ENCODE measurements around the gene WWC1. TPM values are rescaled to one million over a fixed set of nuclear protein-coding genes. Genes with fewer than 3 reads are reported as not detected.

Gene WWC1
- under 1 TPM in 1 of 6 donors, not detected in 5; 0.45 TPM for polyA plus RNA-seq (ENCODE audit: low read depth in 6 of 6)

DNA sequence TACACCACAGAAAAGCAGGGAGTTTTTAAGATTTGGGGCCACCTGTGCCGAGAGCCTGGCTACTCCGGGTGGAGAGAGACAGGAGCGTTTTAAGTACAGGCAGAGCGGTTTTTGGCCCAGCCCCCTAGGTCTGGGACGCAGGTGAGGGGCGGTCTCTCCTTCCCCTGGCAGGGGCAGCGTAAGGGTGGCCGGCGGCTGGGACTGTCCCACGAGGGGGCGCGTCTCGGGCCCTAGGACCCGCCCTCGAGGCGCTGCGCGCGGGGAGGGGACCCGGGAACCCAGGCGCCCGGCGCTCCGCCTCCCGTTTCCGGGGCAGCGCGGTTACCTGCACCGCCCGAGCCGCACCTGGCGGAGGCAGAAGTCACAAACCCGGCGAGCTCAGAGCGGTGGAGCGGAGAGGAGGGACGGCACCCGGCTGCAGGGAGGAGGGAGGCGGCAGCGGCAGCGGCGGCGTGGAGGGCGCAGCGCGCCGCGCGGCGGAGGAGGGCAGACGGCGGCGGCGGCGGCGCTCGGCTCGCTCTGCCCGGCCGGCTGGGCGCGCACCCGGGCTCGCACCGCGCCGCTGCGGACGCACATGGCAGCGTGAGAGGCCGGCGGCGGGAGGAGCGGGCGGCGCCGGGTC lies at the start of gene WWC1:
TSS of gene WWC1 (plus strand) at position 304 of the 622 bp plus-strand sequence. CDS start 508 bp downstream, outside the sequence.
- ATAC-seq (ENCODE audit: low read depth in 2 of 2) = peak; percentile 69 to 83
- peaks cover 5 to 28% (median 15%) of the 10 kb centered on the region in 3 donors for H3K4me1 Mint-ChIP-seq
- H3K9me3 Mint-ChIP-seq = peaks cover 0 to 13% (median 6%) of the 10 kb centered on the region in 7 donors
- DNase-seq = peak; percentile 16
- peaks cover 0 to 11% of the 10 kb centered on the region in 2 donors for H3K36me3 Mint-ChIP-seq
- H3K27ac Mint-ChIP-seq = peak within 1 kb of the TSS in 1 of 6 donors; percentile 54
- peak within 1 kb of the TSS in 7 of 8 donors; percentile 60 to 87 (median 70) for H3K4me3 Mint-ChIP-seq
- H3K27me3 Mint-ChIP-seq = peaks cover 29 to 72% (median 38%) of the 10 kb centered on the region in 3 donors

DNA sequence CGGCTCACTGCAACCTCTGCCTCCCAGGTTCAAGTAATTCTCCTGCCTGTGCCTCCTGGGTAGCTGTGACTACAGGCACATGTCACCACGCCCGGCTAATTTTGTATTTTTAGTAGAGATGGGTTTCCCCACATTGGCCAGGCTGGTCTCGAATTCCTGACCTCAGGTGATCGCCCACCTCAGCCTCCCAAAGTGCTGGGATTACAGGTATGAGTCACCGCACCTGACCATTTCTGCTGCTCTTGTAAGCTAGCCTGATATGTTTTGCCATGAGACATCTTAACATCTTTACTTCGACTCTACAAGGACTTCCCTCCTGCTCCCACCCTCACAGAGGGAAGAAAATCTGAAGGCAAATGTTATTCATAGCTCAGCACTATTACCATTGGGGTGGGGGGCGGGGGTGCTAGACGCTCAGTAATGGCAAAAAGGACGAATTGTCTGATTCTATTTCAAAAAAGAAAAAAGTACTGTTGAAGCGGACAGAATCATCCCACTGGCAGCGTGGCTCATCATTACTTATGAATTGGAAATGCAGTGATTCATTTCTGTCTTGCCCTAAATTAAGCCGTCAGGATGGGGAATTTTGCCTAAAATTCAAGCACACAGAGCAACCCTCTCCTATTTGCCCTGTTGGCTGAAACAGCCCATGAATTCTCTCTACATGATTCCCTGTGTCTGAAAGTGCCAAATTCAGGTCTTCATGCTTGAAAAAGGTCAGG lies 46.4 kb upstream of the WWC1 start:
- H3K4me1 Mint-ChIP-seq = peaks cover 0 to 4% (median 0%) of the 10 kb centered on the region in 3 donors
- no peak for DNase-seq
- no peak overlapping the region for H3K27ac Mint-ChIP-seq
- no peak overlapping the region for H3K4me3 Mint-ChIP-seq
- no peak for ATAC-seq (ENCODE audit: low read depth in 2 of 2)
- peaks cover 0 to 12% (median 11%) of the 10 kb centered on the region in 3 donors for H3K27me3 Mint-ChIP-seq
- no peaks in the 10 kb centered on the region for H3K36me3 Mint-ChIP-seq
- H3K9me3 Mint-ChIP-seq = peaks cover 0 to 10% (median 2%) of the 10 kb centered on the region in 7 donors

DNA sequence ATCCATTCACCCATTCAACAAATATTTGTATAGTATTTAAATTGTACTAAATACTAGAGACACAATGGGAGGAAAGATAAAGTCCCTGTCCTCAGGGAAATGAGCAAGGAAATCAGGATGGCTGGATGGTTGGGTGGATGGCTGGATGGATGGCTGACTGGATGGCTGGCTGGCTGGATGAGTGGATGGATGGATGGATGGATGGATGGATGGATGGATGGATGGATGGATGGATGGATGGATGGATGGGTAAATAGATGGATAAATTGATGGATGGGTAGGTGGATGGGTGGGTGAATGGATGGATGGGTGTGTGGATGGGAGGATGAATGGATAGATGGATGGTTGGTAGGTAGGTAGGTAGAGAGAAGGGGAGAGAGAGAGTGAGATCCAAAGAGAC lies 41.5 kb upstream of the WWC1 start:
- no peak for ATAC-seq (ENCODE audit: low read depth in 2 of 2)
- H3K27me3 Mint-ChIP-seq = peaks cover 0 to 12% (median 7%) of the 10 kb centered on the region in 3 donors

DNA sequence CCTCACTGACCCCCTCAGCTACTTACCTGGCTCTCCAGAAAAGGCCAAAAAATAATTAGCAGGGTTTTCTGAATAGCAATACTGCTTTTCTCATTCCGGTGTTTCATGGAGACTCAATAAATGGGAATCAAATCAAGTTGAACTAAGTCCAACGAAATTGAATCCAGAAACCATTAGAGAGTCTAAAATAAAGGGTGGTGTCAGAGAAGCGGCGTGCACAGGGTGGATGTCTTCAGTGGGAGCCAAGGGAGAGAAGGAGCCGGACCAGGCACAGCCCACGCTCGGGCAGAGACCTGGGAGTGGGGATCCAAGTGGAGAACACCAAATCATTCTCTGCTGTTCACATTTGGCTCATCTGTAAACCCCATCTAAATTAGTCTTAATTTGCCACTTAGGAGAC lies 40.2 kb upstream of the WWC1 start:
- H3K27ac Mint-ChIP-seq = peak overlapping the region in 2 of 6 donors; percentile 49 to 57
- no peak for ATAC-seq (ENCODE audit: low read depth in 2 of 2)
- no peak for DNase-seq
- peaks cover 0 to 12% (median 7%) of the 10 kb centered on the region in 3 donors for H3K27me3 Mint-ChIP-seq
- H3K36me3 Mint-ChIP-seq = no peaks in the 10 kb centered on the region
- peaks cover 0 to 4% (median 0%) of the 10 kb centered on the region in 3 donors for H3K4me1 Mint-ChIP-seq
- H3K4me3 Mint-ChIP-seq = no peak overlapping the region
- H3K9me3 Mint-ChIP-seq = peaks cover 0 to 18% (median 0%) of the 10 kb centered on the region in 7 donors

More for the DNA sequence above, 41.5 kb upstream of the WWC1 start:
- no peak for DNase-seq
- no peak overlapping the region for H3K27ac Mint-ChIP-seq
- no peak overlapping the region for H3K4me3 Mint-ChIP-seq
- peaks cover 0 to 4% (median 0%) of the 10 kb centered on the region in 3 donors for H3K4me1 Mint-ChIP-seq
- no peaks in the 10 kb centered on the region for H3K36me3 Mint-ChIP-seq
- H3K9me3 Mint-ChIP-seq = peaks cover 0 to 18% (median 0%) of the 10 kb centered on the region in 7 donors

DNA sequence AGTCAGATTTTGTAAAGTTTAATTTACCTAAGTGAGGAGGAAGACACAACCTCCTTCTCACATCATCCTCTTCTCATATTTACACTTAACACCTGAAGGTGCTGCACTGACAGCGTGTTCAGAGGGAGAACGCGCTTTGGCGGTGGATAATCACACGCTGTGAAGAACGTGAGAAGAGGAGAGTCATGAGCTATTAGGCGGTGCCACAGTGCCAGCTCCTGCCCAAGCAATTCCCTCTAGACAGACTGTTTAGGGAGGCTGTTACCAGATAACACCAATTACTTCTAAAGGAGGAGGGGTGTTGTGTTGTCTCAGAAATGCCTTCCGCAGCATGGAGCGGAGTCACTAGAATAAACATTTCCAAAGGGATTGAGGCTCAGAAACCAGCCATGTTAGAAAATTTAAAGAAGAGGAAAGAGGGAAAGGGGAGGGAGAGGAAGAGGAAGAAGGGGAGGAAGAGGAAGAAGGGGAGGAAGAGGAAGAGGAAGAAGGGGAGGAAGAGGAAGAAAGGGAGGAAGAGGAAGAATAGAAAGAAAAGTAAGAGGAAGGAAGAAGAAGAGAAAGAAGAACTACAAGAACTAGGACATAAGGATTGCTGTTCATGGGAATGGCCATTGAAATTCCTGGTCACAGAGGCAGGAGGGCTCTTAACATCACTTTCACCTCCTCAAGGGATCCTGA lies 37.3 kb upstream of the WWC1 start:
- ATAC-seq (ENCODE audit: low read depth in 2 of 2) (no peak), DNase-seq (no peak)
- no peaks in the 10 kb centered on the region for H3K36me3 Mint-ChIP-seq
- peak overlapping the region in 1 of 6 donors; percentile 37 for H3K27ac Mint-ChIP-seq
- no peak overlapping the region for H3K4me3 Mint-ChIP-seq
- peaks cover 4 to 19% (median 5%) of the 10 kb centered on the region in 3 donors for H3K27me3 Mint-ChIP-seq
- H3K9me3 Mint-ChIP-seq = peaks cover 0 to 13% (median 0%) of the 10 kb centered on the region in 7 donors
- H3K4me1 Mint-ChIP-seq = peaks cover 0 to 4% (median 0%) of the 10 kb centered on the region in 3 donors

DNA sequence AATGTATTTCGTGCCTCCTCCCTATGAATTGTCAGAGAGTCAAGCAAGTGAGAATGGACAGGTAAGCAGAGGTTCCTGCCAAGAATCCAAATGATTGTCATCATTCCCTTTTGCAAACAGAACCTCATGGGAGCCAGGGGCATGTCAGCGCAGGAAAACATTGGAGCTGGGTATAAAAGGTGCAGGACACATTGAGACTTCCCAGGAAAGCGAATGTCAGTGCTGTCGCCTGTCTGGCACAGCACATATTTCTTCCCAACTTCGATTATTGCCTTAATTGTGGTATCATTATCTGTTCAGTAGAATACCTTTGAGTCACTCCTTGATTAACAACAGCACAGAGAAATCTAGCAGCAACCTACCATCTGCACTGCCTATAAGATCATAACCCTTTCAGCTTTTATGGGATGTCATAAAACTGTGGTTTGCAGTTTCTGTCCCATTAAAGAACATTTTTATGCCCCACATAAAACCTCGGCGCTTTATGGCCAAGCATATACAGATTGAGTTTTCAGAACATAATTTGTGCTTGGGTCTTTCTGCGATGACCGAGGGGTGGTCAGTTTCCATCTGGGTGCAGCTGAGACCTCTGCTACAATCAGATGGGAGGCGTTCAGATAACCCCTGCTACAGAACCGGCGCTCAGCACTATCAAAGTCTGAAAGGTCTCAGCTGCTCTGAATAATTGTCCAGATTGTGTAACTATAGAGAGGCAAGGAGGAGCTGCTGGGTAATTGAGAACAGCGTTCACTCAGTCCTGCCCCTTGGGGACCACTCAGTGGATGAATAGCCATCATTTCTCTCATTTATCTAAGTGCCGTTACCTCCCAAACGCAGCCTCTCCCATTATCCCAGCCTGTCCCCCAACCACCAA lies 30.9 kb upstream of the WWC1 start:
- DNase-seq = no peak
- H3K4me3 Mint-ChIP-seq = no peak overlapping the region
- peaks cover 4 to 23% (median 14%) of the 10 kb centered on the region in 3 donors for H3K27me3 Mint-ChIP-seq
- H3K4me1 Mint-ChIP-seq = no peaks in the 10 kb centered on the region
- H3K9me3 Mint-ChIP-seq = peaks cover 0 to 2% (median 0%) of the 10 kb centered on the region in 7 donors
- no peak for ATAC-seq (ENCODE audit: low read depth in 2 of 2)
- H3K36me3 Mint-ChIP-seq = no peaks in the 10 kb centered on the region
- no peak overlapping the region for H3K27ac Mint-ChIP-seq

DNA sequence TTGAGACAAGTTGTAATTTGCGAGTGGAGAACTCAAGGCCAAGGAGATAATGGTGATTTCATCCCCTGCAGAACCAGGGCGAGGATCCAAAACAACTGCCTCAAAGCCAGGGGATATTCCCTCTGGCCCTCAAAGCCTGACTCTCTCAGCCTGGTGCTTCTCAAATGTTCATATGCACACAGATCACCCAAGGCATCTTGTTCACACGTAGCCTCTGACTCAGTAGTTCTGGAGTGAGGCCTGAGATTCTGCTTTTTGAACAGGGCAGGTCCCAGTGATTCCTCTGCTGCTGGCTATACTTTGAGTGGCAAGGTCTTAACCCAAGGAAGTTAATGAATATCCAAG lies 30.2 kb upstream of the WWC1 start:
- Mint-ChIP-seq H3K9me3 (peaks cover 0 to 2% (median 0%) of the 10 kb centered on the region in 7 donors), H3K36me3 (no peaks in the 10 kb centered on the region), H3K4me1 (no peaks in the 10 kb centered on the region), H3K27ac (no peak overlapping the region), H3K4me3 (no peak overlapping the region), H3K27me3 (peaks cover 10 to 23% (median 14%) of the 10 kb centered on the region in 3 donors)
- ATAC-seq (ENCODE audit: low read depth in 2 of 2) = no peak
- DNase-seq = no peak

DNA sequence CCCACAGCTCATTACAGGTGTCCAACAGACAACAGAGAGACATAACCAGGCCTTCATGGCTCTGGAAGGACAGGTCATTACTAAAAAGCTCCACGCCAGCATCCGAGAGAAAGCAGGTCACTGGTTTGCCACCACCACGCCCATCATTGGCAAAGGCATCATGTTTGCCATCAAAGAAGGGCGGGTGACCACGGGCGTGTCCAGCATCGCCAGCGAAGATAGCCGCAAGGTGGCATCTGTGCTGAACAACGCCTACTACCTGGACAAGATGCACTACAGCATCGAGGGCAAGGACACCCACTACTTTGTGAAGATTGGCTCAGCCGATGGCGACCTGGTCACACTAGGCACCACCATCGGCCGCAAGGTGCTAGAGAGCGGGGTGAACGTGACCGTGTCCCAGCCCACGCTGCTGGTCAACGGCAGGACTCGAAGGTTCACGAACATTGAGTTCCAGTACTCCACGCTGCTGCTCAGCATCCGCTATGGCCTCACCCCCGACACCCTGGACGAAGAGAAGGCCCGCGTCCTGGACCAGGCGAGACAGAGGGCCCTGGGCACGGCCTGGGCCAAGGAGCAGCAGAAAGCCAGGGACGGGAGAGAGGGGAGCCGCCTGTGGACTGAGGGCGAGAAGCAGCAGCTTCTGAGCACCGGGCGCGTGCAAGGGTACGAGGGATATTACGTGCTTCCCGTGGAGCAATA lies 29.3 kb upstream of the WWC1 start:
- Mint-ChIP-seq H3K9me3 (peaks cover 0 to 2% (median 0%) of the 10 kb centered on the region in 7 donors), H3K4me1 (no peaks in the 10 kb centered on the region), H3K27ac (no peak overlapping the region), H3K4me3 (no peak overlapping the region), H3K27me3 (peaks cover 8 to 25% (median 15%) of the 10 kb centered on the region in 3 donors), H3K36me3 (no peaks in the 10 kb centered on the region)
- ATAC-seq (ENCODE audit: low read depth in 2 of 2) = no peak
- DNase-seq = no peak

DNA sequence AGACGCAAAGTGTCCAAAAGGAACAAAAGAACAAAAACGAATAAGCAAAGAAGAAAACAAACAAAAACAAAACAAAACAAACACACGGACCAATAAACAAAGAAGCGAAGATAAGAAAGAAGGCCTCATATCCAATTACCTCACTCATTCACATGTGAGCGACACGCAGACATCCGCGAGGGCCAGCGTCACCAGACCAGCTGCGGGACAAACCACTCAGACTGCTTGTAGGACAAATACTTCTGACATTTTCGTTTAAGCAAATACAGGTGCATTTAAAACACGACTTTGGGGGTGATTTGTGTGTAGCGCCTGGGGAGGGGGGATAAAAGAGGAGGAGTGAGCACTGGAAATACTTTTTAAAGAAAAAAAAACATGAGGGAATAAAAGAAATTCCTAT lies 28.3 kb upstream of the WWC1 start:
- DNase-seq (no peak), ATAC-seq (ENCODE audit: low read depth in 2 of 2) (no peak)
- peak overlapping the region in 1 of 6 donors; percentile 7 for H3K27ac Mint-ChIP-seq
- no peaks in the 10 kb centered on the region for H3K36me3 Mint-ChIP-seq
- no peaks in the 10 kb centered on the region for H3K4me1 Mint-ChIP-seq
- peaks cover 2 to 26% (median 11%) of the 10 kb centered on the region in 3 donors for H3K27me3 Mint-ChIP-seq
- peaks cover 0 to 1% (median 0%) of the 10 kb centered on the region in 7 donors for H3K9me3 Mint-ChIP-seq
- no peak overlapping the region for H3K4me3 Mint-ChIP-seq

DNA sequence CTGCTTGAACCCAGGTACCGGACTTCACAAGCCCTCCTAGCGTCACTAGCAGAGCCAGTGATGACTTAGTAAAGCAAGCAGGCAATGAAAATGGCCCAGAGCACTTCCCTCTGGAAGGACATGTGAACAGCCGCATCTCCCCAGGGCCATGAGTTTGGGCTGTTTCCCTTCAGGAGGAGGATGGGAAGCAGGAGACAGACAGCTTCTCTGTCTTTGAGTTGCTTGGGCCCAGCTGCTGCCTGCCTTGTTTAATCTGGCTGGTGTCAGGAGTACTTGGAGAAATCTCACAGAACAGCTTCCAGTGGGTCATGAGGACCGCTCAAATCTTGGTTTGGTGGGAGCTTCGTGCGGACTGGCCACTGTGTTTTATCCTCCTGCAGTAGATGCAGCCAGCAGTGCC lies 25.4 kb upstream of the WWC1 start:
- Mint-ChIP-seq H3K27me3 (peaks cover 14 to 25% (median 24%) of the 10 kb centered on the region in 3 donors), H3K4me3 (no peak overlapping the region), H3K4me1 (peaks cover 0 to 16% (median 8%) of the 10 kb centered on the region in 3 donors), H3K27ac (no peak overlapping the region), H3K9me3 (peaks cover 0 to under 1% (median 0%) of the 10 kb centered on the region in 7 donors), H3K36me3 (no peaks in the 10 kb centered on the region)
- ATAC-seq (ENCODE audit: low read depth in 2 of 2) (no peak), DNase-seq (no peak)

DNA sequence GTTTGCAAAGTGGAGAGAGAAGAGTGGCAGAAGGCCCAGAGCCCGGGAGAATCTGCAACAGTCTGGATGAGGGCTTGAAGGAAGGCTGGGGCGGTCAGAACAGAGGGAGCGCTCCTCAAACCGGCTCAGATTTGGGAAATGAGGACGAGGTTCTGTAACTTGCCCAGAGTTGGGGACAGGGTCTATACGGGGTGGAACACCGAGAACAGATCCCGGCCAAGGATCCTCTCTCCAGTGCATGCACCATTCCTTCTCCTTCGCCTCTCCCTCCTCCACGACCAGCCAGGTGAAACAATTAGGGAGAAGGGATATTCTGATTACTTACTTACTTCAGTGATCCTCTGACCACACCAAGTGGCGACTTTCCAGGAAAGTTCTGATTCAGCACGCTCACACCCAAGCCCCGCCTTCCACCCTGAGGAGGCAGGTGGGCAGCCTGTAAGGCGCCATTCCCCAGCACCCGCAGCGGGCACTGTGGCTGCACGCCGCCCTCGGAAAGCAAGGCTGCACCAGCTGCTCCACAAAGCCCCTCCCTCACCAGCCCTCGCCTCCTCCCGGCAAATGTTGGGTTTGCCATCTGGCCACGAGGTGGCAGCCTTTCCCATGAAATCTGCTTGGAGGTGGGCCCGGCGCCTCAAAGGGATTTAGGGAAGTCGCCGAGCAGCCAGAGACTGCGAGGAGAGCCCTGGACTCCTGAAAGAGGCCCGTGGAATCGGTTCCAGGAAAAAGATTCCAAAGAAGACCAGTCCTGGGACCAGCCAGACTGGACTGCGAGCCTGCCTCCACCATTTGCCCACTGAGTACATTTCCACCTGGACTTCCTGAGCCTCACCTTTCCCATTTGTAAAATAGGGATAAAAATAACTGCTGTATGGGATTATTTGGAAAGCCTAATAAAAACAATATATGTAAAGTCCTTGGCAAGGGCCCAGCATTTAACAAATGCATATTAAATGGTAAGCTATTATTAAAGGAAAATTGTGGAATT lies 22.2 kb upstream of the WWC1 start:
- Mint-ChIP-seq H3K36me3 (no peaks in the 10 kb centered on the region), H3K9me3 (peaks cover 0 to 3% (median 0%) of the 10 kb centered on the region in 7 donors), H3K4me1 (peaks cover 0 to 16% (median 8%) of the 10 kb centered on the region in 3 donors), H3K4me3 (peak overlapping the region in 1 of 8 donors; percentile 39), H3K27ac (peak overlapping the region in 1 of 6 donors; percentile 2), H3K27me3 (peaks cover 22 to 31% (median 24%) of the 10 kb centered on the region in 3 donors)
- DNase-seq = peak; percentile 8
- peak; percentile 25 to 41 for ATAC-seq (ENCODE audit: low read depth in 2 of 2)
